ENCODE data around the gene MRPL28.
"Not testable (repeated sequence)": the region's sequence is repeated elsewhere in the genome, so short reads cannot be mapped to it uniquely, and the experiment has no call there.

The MRPL28 gene

DNA sequence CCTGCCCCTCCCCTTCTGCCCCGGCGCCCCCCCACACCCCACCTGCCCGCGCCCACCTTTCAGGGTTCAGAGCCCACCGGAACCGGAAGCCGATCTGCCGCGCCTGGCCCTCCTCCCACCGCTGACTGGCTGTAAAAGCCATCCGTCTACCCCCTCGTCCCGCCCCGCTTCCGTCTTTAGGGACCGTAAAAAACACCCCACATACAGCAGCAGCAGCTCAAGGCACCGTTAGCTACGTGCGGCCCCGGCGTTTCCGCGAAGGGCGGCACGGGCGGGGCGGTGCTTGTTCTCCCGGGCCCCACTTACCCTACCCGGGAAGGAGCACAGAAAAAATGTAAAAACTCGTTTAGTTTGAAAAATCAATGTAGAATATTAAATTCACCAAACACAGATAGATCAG is at the start of gene MRPL28:
MRPL28 (minus strand) TSS at position 96 of the 400 bp plus-strand sequence. CDS start 320 bp downstream, outside the sequence.
- DNase-seq (ENCODE audit: low read depth): peak; percentile 91

DNA sequence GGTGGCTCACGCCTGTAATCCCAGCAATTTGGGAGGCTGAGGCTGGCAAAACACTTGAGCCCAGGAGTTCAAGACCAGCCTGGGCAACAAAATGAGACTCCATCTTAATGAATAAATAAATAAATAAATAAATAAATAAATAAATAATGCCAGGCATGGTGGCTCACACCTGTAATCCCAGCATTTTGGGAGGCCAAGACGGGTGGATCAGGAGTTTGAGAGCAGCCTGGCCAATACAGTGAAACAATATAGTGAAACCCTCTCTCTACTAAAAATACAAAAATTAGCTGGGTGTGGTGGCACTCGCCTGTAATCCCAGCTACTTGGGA is 44.8 kb upstream of the MRPL28 start:
- DNase-seq (ENCODE audit: low read depth): not testable (repeated sequence)

DNA sequence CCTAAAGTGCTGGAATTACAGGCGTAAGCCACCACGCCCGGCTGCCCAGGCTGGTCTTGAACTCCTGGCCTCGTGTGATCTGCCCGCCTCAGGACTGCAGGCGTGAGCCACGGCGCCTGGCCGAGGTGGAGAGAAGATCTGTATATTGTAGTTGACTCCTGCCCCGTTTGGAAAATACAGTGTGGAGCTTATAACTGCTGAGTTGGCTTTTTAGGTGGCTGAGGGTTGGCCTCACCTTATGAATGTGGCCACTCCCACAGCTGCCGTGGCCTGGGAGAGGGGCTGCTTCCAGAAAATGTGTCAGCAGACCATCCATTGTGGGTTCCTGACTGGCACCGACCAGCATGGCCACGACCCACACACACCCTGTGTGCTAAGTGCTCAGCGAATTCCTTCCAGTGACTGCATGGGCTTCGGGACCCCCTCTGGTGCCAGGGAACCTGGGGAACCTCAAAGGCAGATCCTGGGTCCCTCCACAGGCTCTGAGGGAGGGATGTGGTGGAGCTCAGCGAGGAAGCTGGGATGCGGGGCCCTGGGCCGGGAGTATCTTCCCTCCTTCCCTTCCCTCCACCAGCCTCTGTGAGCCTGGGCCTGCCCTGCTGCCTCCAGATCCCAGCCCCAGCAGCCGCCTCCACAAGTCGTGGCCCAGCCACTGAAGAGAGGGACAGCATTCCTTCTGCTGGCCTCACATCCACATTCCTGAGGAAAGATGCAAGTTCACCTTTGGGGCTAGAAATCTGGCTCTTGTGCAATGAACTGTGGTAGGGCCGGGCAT is 44.2 kb upstream of the MRPL28 start:
- DNase-seq (ENCODE audit: low read depth): no peak

DNA sequence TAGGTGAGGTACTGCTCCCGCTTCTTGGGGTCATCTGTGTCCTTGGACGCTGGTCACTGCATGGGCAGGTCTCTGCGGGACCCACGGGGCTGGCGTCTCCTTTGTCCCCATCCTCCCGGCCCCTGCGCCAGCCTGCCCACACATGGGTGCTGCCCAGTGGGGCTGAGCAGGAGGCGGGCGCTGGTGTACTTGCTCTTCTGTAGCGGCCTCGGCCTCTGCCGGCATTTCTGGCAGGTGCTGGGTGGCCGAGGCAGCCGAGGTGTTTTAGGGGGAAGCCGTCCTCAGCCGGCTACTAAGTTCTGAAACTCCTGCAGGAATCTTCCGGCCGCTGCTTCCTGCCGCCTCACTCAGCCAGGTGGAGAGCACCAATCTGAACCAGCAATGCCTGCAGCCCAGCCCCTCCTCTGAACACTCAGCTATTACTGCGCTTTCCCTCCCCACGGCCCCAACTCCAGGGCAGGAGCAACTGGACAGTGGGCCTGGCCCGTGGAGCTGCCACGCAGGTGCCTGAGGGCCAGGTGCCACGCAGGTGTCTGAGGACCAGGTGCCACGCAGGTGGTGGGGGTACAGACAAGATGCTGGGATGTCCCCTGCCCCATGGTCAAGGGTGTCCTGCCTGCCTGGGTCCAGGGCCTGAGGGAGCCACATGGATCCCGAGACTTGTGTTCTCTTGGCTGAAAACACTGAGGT is 41.4 kb upstream of the MRPL28 start:
- no peak for DNase-seq (ENCODE audit: low read depth)

- no peak for DNase-seq (ENCODE audit: low read depth)
Observed at GRCh38 chr16:410516-411178, 40.3 kb upstream of the MRPL28 start.

DNA sequence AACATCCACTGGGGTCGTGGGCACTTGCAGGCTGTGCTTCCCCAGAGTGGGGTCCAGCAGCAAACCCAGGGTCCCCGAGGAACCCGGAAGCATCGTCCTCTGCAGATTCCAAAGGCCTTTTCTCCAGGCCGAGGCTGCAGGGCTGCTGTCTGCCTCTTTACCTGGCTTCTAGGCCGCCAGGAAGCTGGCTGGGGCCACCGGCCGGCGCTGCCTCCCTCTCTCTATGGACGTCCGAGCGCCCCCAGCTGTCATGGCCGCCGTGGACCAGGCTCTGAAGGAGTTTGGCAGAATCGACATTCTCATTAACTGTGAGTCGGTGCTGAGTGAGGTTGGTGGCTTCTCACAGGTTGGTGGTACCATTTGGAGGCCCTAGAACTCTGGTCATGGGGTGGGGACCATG is 36.9 kb upstream of the MRPL28 start:
- DNase-seq (ENCODE audit: low read depth): no peak

- no peak for DNase-seq (ENCODE audit: low read depth)
Observed at GRCh38 chr16:405548-406506, 35.5 kb upstream of the MRPL28 start.

- DNase-seq (ENCODE audit: low read depth): no peak
Observed at GRCh38 chr16:404971-405486, 34.7 kb upstream of the MRPL28 start.

GRCh38 chr16:401468-402348 is 31.4 kb upstream of the MRPL28 start, which contains the start of gene DECR2:
TSS of gene DECR2 (plus strand) at chr16:401885. CDS start at chr16:401964, 79 bp downstream.
- peak; percentile 99 for DNase-seq (ENCODE audit: low read depth)

GRCh38 chr16:400061-400591 is 29.8 kb upstream of the MRPL28 start:
- DNase-seq (ENCODE audit: low read depth): no peak

GRCh38 chr16:399340-400019 is 29.1 kb upstream of the MRPL28 start:
- DNase-seq (ENCODE audit: low read depth): no peak

DNA sequence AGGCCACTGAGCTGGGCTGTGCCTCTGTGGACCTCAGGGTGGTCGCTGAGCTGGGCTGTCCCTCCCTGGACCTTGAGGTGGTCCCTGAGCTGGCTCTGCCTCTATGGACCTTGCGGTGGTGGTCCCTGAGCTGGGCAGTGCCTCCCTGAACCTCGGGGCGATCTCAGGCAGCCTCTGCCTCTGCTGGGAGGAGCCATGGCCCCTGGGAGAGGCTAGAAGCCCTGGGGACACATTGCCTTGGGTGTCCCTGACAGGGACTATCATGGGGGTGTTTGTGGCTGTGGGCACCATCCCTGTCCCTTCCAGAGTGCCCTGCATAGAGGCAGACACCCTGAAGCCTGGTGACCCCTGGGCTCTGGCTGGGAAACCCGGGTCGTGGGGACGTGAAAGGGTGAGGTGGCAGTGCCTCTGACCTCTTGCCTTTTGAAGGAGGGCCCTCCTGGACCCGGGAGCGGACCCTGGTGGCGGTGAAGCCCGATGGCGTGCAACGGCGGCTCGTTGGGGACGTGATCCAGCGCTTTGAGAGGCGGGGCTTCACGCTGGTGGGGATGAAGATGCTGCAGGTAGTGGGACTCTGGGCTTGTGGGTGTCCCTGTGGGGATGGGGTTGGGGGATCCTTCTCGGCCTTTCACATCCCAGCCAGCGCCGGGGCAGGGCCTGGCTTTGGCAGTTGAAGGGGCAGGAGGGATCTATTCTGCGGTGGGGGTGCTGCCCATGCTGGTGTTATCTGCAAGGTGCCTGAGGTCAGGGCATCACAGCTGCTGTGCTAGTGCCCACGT is 28.4 kb upstream of the MRPL28 start:
- no peak for DNase-seq (ENCODE audit: low read depth)

DNA sequence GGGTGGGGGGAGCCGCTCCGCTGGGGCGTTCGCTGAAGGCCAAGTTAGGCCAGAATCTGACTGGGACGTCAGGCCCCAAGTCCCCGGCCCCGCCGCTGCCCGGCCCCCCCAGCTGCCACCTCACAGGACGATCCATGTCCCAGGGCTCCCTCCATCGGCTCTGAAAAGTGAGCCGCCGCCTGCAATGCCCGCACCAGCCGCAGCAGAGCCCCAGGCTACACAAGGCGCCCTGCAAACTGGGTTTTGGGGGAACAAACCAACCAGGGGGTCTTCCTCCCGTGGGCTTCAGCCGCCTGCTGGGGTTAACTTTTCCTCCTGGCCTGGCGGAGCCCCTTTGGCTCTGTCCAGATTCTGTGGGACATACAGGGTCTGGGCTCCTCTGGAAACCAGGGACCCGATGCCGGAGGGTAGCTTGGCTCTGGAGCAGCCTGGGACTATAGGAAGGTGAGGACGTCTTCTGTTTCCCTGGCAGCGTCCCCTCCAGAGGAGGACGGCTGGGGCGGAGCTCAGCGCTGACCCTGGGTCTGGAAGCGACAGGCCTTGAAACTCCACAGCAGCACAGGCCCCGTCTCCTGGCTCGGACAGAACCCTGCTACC is 27.5 kb upstream of the MRPL28 start:
- DNase-seq (ENCODE audit: low read depth): no peak

- peak; percentile 28 for DNase-seq (ENCODE audit: low read depth)
Observed at GRCh38 chr16:397135-397661, 26.9 kb upstream of the MRPL28 start, which contains the start of gene NME4. TSS of gene NME4 (plus strand) at chr16:397199. CDS start at chr16:397223, 24 bp downstream.

DNA sequence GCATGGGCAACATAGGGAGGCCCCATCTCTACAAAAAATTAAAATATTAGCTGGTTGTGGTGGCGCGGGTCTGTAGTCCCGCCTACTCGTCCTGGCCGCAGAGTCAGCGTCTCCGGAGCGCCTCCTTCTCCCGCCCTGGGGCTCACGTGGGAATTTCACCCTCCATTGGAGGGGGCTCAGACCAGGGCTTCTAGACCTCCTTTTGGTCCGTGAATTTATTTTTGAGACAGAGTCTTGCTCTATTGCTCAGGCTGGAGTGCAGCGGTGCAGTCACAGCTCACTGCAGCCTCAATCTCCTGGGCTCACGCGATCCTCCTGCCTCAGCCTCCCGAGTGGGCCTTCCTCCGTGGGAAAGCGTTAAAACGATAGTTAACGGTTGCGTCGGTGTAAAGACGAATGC is 26.3 kb upstream of the MRPL28 start:
- no peak for DNase-seq (ENCODE audit: low read depth)

GRCh38 chr16:396199-396598 is 25.9 kb upstream of the MRPL28 start:
- no peak for DNase-seq (ENCODE audit: low read depth)

GRCh38 chr16:392450-393030 is 22.2 kb upstream of the MRPL28 start:
- DNase-seq (ENCODE audit: low read depth): no peak

DNA sequence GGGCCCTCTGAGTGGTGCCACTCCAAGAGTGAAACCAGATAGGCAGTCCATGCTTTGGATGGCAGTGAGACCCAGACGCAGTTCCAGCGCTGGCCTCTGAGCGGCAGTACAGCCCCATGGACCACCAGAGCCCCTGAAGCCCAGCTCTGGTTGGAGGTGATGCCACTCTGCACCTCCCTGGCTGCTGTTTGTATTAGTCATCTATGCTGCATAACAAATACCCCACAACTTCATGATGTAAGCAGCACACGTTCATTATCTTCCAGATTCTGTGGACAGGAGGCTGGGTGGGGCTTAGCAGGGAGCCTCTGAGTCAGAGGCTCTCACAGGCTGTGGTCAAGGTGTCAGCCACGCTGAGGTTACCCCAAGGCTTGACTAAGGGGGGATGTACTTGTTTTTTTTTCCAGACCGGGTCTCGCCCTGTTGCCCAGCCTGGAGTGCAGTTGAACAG is 21.6 kb upstream of the MRPL28 start:
- DNase-seq (ENCODE audit: low read depth): peak; percentile 83

Measured in activated T-cell treated with anti-CD3 and anti-CD28 coated beads for 48 hours (primary cell).